Measurements from ENCODE around the gene SNN. TPM values are rescaled to one million over a fixed set of nuclear protein-coding genes. Genes with fewer than 3 reads are reported as not detected.
A peak's percentile ranks its signal among the peaks of the same experiment; 100 is the strongest.

The SNN gene
- polyA plus RNA-seq, 1 experiment, result 18.9 TPM

DNA sequence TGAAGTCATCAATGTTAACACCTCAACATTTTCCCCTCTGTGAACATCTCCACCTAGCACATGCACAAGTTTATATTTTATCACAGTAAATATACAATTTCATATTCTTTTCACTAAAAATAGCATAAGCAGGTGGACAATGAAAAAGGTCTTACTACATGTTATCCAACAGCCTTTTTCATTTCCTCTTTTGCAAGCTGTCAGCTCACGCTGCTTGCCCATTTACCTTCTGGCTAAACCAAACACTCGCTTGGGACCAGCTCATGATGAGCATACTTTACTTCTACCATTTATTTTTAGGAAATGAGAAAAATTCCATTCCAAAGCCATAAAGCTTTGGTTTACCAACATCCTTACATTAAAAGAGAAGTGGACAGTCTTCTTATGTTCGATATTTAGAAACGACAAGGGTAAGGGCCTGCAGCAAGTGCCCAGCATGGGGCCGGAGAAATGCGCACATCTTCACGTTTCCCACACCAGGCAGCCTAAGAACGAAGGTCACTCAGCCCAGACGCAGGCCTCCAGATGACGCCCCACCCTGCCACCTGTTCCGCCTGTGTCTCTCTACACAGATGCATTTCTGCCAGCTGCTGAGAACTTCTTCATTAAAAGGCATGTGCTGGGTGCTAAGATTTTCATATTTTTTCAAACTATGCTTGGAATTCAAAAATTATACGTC, 13.9 kb downstream of the SNN start:
- Histone ChIP-seq H3K27ac (ENCODE audit: low read depth, low read length) (peak overlapping the region; percentile 83), H3K4me3 (ENCODE audit: low read depth, low read length) (no peak overlapping the region), H3K27me3 (ENCODE audit: control insufficient read depth, insufficient read depth, low read length) (no peaks in the 10 kb centered on the region), H3K9me3 (ENCODE audit: control insufficient read depth, insufficient read depth, low read length) (no peaks in the 10 kb centered on the region)
- ChIA-PET POLR2A (no interaction called here), CTCF (interaction anchor here (1.0 kb wide), 1 partner anchor 32 kb away, joined by 3 read pairs; no protein-coding TSS in a partner anchor)
- TF ChIP-seq, protein P1, sequence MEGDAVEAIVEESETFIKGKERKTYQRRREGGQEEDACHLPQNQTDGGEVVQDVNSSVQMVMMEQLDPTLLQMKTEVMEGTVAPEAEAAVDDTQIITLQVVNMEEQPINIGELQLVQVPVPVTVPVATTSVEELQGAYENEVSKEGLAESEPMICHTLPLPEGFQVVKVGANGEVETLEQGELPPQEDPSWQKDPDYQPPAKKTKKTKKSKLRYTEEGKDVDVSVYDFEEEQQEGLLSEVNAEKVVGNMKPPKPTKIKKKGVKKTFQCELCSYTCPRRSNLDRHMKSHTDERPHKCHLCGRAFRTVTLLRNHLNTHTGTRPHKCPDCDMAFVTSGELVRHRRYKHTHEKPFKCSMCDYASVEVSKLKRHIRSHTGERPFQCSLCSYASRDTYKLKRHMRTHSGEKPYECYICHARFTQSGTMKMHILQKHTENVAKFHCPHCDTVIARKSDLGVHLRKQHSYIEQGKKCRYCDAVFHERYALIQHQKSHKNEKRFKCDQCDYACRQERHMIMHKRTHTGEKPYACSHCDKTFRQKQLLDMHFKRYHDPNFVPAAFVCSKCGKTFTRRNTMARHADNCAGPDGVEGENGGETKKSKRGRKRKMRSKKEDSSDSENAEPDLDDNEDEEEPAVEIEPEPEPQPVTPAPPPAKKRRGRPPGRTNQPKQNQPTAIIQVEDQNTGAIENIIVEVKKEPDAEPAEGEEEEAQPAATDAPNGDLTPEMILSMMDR (IDR thresholded peaks at IDR 0.05; ENCODE audit: low read depth, low read length), result no peak
- no peak for DNase-seq (ENCODE audit: low read depth, low spot score)

DNA sequence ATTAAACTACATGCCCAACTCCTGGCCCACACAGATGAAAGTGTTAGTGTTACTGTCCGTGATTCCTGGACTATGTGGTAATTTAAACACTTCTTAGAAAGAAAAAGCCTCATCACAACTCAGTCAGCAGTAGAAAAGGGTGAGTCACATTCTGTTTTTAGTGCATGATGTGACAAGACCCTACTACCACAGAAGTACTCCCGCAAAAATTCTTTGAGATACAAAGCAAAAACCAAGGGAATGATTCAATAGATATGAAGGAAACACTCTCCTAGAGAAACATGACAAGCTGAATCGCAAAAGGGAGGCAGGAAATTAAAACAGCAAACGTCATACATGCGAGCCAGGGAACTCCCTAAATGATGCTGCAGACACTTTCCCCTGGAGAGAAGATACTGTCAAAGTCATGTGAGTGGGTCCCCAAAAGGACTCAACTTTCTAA, 14.4 kb downstream of the SNN start:
- Histone ChIP-seq H3K9me3 (ENCODE audit: control insufficient read depth, insufficient read depth, low read length) (no peaks in the 10 kb centered on the region), H3K27ac (ENCODE audit: low read depth, low read length) (peak overlapping the region; percentile 85), H3K27me3 (ENCODE audit: control insufficient read depth, insufficient read depth, low read length) (no peaks in the 10 kb centered on the region), H3K4me3 (ENCODE audit: low read depth, low read length) (no peak overlapping the region)
- CTCF ChIA-PET, result interaction anchor here (0.6 to 1.0 kb wide), 2 partner anchors 32 to 283 kb away, joined by 3 to 4 read pairs; no protein-coding TSS in a partner anchor
- TF ChIP-seq, protein P1 (IDR thresholded peaks at IDR 0.05; ENCODE audit: low read depth, low read length), result no peak
- POLR2A ChIA-PET, result interaction anchor here (1.0 kb wide), 1 partner anchor 115 kb away, joined by 4 read pairs; no protein-coding TSS in a partner anchor
- peak; percentile 83 for DNase-seq (ENCODE audit: low read depth, low spot score)

DNA sequence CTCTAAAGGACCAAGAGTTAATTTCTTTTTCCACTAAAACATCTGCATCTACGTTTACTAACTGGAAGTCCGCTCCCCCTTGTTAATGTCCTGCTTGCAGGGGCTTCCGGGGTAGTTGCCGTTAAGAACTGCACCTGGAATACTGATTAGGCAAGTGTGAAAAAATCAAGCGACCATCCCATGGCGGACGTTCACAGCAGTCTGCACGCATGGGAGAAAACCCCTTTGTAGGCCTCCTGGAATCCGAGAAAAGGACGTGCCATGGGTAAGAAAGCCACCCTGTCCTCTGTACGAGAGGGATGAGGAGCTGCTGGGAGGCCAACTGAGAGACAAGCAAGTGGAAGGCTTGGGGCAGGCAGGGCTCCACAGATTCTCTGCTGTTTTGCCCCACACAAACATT, 14.9 kb downstream of the SNN start:
- TF ChIP-seq, protein P1 (IDR thresholded peaks at IDR 0.05; ENCODE audit: low read depth, low read length), result no peak
- Histone ChIP-seq H3K9me3 (ENCODE audit: control insufficient read depth, insufficient read depth, low read length) (no peaks in the 10 kb centered on the region), H3K27me3 (ENCODE audit: control insufficient read depth, insufficient read depth, low read length) (no peaks in the 10 kb centered on the region), H3K27ac (ENCODE audit: low read depth, low read length) (peak overlapping the region; percentile 85), H3K4me3 (ENCODE audit: low read depth, low read length) (no peak overlapping the region)
- ChIA-PET POLR2A (interaction anchor here (1.0 kb wide), 1 partner anchor 114 kb away, joined by 4 read pairs; no protein-coding TSS in a partner anchor), CTCF (interaction anchor here (0.6 kb wide), 1 partner anchor 284 kb away, joined by 4 read pairs; no protein-coding TSS in a partner anchor)
- DNase-seq (ENCODE audit: low read depth, low spot score), result no peak

DNA sequence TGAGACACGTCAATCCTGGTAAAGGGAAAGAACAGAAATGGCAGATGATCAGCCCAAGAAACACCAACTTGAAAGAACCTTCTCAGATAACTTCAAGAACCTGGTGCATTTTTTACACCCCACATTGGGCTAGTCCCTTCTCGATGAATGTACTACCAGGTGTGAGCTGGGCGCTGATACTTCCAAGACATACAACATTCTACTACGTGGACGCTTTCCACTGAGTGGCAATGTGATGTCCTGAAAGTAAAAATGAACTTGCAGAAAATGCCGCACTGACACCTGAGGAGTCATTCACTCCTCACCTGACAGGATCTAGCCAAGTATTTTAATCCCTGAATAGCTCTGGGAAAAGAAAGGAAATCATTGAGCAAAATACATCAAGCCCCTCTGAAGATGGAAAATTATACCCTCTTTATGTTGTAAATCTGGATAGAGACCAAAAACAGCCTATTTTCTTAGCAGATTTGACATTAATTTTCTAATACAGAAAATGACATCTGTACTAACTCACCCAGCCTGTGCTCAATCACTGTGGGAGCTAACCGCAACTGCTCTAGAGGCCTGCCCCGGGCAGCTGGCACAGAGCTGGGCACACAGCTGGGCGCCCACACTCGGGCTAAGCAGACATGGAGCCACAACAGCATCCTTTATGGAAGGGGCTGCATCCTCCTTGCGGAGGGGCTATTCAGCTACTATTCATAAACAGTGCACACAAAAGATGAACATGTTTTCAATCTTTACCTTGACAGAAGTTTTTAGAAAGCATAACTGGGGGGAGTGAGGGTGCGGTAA, 16.2 kb downstream of the SNN start:
- no peaks in the 10 kb centered on the region for H3K9me3 ChIP-seq (ENCODE audit: control insufficient read depth, insufficient read depth, low read length)
- H3K4me3 ChIP-seq (ENCODE audit: low read depth, low read length), result no peak overlapping the region
- H3K27me3 ChIP-seq (ENCODE audit: control insufficient read depth, insufficient read depth, low read length), result no peaks in the 10 kb centered on the region
- no peak overlapping the region for H3K27ac ChIP-seq (ENCODE audit: low read depth, low read length)
- TF ChIP-seq, protein P1 (IDR thresholded peaks at IDR 0.05; ENCODE audit: low read depth, low read length), result no peak
- POLR2A ChIA-PET, result no interaction called here
- DNase-seq (ENCODE audit: low read depth, low spot score), result no peak
- CTCF ChIA-PET, result interaction anchor here (0.5 kb wide), 2 partner anchors 16 to 276 kb away, joined by 3 to 7 read pairs; no protein-coding TSS in a partner anchor
